Astrocyte (in vitro differentiated cells and primary cell): ENCODE measurements around the gene ZP1.

ENCODE experiments used
- CTCF ChIP-seq: IDR thresholded peaks from 2 replicates; pipeline ENCODE4 v1.5.1; 2011; ENCODE audit warnings: low read depth, mild to moderate bottlenecking, inconsistent platforms, low read length, moderate library complexity; ENCODE audit not compliant: insufficient read depth
- EZH2 ChIP-seq: IDR thresholded peaks from 2 replicates; pipeline ENCODE4 v1.6.1; 2012; ENCODE audit warnings: mild to moderate bottlenecking, low read length, inconsistent platforms; ENCODE audit not compliant: insufficient read depth

DNA sequence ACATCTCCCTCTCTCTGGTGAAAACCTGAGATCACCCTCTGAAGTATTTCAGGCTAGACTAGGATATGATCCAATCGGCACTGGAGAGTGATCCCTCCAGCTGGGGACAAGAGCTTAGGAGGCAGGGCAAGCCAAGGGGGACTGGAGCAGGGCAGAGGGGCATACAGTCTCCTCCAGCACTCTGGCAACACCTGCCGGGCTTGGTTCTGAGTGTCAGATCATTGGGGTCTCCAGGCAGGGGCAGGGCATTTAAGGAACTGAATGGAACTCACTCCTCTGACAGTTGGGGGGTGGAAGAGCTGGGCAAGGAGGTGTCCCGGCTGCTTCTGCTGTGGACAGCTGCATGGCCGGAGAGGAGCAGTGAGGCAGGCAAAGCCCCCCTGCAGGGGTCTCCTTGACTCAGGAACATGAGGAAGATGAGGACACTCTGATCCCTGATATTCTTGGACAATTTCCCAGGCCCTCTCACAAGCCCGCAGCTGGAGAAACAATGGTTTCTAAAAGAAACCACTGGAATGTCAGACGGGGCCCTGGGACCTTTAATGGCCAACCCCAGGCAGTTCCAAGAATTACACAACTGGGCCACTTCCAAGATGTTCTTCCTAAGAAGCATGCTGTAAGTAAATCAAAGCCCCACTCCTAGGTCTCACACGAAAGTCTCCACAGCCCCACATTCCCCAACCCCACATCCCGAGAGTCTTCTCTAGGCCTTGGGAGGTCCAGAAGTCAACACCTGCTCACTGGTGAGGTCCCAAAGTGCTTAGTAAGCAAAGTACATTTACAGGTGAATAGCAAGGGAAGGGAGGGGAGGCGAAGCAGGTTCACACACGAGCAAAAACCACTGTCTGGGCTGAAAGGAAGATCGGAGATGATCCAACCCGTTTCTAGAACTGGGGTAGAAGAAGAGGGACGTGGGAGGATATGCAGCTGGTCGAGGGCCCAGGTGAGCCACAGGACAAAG lies 26.6 kb upstream of the ZP1 start:
- TF ChIP-seq CTCF (no peak), EZH2 (no peak)
